NCI-H2029 (cell line): Measurements from ENCODE around the gene SCCPDH.
A peak's percentile ranks its signal among the peaks of the same experiment; 100 is the strongest.
"Not testable (repeated sequence)": the region's sequence is repeated elsewhere in the genome, so short reads cannot be mapped to it uniquely, and the experiment has no call there.

ENCODE experiments used
- DNase-seq: peaks from one replicate; lab custom pipeline; 2025; lab: John Stamatoyannopoulos, UW

SCCPDH gene

GRCh38 chr1:246800756-246801155 is 76.5 kb downstream of the SCCPDH start:
- DNase-seq, result no peak

GRCh38 chr1:246801241-246802020 is 77.2 kb downstream of the SCCPDH start:
- DNase-seq, result no peak

DNA sequence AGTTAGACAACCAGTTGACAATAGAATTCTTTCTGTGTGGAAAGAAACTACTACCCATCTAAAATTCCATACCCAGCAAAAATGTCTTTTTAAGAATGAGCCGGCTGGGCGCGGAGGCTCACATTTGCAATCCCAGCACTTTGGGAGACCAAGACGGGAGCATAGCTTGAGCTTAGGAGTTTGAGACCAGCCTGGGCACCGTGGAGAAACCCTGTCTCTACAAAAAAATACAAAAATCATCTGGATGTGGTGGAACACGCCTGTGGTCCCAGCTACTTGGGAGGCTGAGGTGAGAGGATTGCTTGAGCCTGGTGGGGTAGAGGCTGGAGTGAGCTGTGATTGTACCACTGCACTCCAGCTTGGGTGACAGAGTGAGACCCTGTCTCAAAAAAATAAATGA is 79.2 kb downstream of the SCCPDH start:
- DNase-seq, result no peak

- DNase-seq, result no peak
Observed at GRCh38 chr1:246803883-246804282, 79.7 kb downstream of the SCCPDH start.

- DNase-seq, result peak; percentile 46
Observed at GRCh38 chr1:246805135-246805716, 81.0 kb downstream of the SCCPDH start.

DNA sequence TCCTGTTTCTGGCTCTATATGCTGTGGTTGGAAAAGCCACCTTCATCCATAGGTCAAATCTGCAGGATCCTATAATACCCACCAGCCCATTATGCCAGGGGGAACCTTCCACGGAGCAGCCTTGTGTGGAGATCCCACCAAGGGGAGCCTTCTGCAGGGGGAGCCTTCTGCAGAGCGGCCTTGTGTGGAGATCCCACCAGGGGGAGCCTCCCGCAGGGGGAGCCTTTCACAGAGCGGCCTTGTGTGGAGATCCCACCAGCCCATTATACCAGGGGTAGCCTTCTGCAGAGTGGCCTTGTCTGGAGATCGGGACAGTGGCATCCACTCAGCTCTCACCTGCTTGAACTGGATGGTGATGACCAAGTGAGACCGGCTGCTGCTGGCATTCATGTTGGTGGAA is 85.3 kb downstream of the SCCPDH start:
- DNase-seq, result no peak

DNA sequence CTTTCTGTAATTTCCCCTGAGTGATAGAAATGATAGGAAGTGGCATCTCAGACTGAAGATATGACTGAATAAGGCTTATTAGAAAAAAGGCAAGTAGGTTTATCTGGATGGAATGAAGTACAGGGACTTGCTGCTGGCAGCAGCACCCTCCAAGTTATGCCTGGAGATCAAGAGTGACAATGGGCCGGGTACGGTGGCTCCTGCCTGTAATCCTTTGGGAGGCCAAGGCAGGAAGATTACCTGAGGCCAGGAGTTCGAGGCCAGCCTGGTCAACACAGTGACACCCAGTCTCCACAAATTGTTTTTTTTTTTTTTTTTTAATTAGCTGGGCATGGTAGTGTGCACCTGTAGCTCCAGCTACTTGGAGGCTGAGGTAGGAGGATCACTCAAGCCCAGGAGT is 87.8 kb downstream of the SCCPDH start:
- no peak for DNase-seq

DNA sequence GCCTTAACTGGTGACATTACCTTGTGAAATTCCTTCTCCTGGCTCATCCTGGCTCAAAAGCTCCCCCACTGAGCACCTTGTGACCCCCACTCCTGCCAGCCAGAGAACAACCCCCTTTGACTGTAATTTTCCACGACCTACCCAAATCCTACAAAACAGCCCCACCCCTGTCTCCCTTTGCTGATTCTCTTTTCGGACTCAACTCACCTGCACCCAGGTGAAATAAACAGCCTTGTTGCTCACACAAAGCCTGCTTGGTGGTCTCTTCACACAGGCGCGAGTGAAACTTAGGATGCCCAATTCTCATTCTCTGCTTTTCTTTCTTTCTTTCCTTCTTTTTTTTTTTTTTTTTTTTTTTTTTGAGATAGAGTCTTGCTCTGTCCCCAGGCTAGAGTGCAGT is 89.1 kb downstream of the SCCPDH start:
- not testable (repeated sequence) for DNase-seq

GRCh38 chr1:246814890-246815289 is 90.7 kb downstream of the SCCPDH start:
- no peak for DNase-seq

DNA sequence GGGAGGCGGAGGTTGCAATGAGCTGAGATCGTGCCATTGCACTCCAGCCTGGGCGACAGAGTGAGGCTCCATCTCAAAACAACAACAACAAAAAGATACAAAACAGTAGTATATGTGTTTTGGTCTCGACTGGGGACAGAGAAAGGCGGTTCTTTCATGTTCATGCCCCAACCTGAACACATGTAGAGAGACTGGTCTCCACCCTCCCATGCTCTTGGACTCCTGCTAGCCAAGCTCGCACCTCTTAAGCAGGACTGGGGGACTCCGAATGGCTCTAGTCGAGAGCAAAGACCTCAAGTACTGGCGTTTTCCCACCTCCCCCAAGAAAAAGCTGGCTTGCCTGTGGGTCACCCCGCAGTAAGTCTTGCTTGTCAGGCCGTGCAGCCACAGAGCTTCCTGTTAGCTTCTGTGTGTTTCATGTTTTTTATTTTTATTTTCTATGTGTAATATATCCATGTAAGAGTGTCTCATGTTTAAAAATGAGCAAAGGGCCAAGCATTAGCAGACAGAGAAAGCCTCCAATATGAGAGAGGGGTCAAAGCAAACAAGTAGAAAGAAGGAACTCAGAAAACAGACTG is 91.6 kb downstream of the SCCPDH start:
- no peak for DNase-seq
